Type B pancreatic cell (in vitro differentiated cells): ENCODE results near the gene SPTLC1. TPM values are rescaled to one million over a fixed set of nuclear protein-coding genes. Genes with fewer than 3 reads are reported as not detected.

Experiments used
- DNase-seq: peaks from one replicate; pipeline ENCODE4 v3.0.0; 2021; ENCODE audit warnings: mixed read lengths; ENCODE audit not compliant: unreplicated experiment; ENCODE audit errors: extremely low spot score
- H3K27ac Mint-ChIP-seq: 2 replicates; pipeline ENCODE4 v1.8.0; 2021; ENCODE audit warnings: mild to moderate bottlenecking, mixed read lengths
- H3K27me3 Mint-ChIP-seq: 2 replicates; pipeline ENCODE4 v1.8.0; 2021; ENCODE audit warnings: mixed read lengths
- H3K36me3 Mint-ChIP-seq: 2 replicates; pipeline ENCODE4 v1.8.0; 2021; ENCODE audit warnings: mixed read lengths
- H3K4me1 Mint-ChIP-seq: one replicate; pipeline ENCODE4 v1.8.0; 2021; ENCODE audit warnings: mixed read lengths; ENCODE audit not compliant: unreplicated experiment
- H3K4me3 Mint-ChIP-seq: 2 replicates; pipeline ENCODE4 v1.8.0; 2021; ENCODE audit warnings: mild to moderate bottlenecking, mixed read lengths
- H3K9me3 Mint-ChIP-seq: 2 replicates; pipeline ENCODE4 v1.8.0; 2021; ENCODE audit warnings: mixed read lengths
- total RNA-seq: library from RNA; stranded (reverse); gene quantifications from 2 replicates; pipeline ENCODE4 v1.2.1, GENCODE V29; 2021; ENCODE audit warnings: low replicate concordance
- TF ChIP-seq, protein P1 (sequence below): fragments of 200-600 bp; sonication (generic); conservative IDR thresholded peaks from 2 replicates; pipeline ENCODE4 v1.5.0; 2021; ENCODE audit warnings: antibody characterized with exemption, mild to moderate bottlenecking

The SPTLC1 gene
- total RNA-seq, 1 donor from 2014 or later, result 66.1 TPM

DNA sequence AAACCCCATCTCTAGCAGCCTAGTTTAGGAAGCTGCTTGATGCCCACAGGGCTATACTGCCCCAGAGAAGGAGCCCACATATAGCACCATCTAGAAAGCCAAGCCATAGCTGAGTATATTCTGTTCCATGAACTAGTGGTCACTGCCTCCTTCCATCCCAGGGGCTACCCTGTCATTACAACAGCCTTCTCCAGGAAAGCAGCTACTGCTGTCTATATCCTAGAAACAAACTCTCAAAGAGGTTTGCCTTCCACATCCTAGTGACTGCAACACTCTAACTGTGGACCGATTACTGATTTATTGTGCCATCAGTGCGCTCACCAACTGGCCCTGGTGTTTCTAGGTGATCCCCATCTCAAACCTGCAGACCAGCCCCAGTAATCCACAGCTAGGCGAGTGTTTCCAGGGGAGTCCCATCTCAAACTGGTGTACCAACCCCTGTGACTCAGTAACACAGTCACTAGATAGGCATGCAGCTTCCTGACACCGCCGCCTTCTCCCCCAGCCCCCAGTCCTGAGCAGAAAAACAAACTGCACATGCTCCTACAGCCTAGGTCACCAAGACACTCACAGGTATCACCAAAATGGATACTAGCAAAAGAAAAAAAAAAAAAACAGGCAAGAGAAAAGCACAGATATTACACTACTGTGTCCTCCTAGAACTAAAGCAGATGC lies 14.8 kb downstream of the SPTLC1 start:
- Mint-ChIP-seq H3K27ac (no peak overlapping the region), H3K36me3 (peaks cover 44% of the 10 kb centered on the region), H3K4me1 (no peaks in the 10 kb centered on the region), H3K9me3 (no peaks in the 10 kb centered on the region), H3K4me3 (no peak overlapping the region), H3K27me3 (no peaks in the 10 kb centered on the region)
- DNase-seq, result no peak
- TF ChIP-seq, protein P1, sequence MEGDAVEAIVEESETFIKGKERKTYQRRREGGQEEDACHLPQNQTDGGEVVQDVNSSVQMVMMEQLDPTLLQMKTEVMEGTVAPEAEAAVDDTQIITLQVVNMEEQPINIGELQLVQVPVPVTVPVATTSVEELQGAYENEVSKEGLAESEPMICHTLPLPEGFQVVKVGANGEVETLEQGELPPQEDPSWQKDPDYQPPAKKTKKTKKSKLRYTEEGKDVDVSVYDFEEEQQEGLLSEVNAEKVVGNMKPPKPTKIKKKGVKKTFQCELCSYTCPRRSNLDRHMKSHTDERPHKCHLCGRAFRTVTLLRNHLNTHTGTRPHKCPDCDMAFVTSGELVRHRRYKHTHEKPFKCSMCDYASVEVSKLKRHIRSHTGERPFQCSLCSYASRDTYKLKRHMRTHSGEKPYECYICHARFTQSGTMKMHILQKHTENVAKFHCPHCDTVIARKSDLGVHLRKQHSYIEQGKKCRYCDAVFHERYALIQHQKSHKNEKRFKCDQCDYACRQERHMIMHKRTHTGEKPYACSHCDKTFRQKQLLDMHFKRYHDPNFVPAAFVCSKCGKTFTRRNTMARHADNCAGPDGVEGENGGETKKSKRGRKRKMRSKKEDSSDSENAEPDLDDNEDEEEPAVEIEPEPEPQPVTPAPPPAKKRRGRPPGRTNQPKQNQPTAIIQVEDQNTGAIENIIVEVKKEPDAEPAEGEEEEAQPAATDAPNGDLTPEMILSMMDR, result no peak

DNA sequence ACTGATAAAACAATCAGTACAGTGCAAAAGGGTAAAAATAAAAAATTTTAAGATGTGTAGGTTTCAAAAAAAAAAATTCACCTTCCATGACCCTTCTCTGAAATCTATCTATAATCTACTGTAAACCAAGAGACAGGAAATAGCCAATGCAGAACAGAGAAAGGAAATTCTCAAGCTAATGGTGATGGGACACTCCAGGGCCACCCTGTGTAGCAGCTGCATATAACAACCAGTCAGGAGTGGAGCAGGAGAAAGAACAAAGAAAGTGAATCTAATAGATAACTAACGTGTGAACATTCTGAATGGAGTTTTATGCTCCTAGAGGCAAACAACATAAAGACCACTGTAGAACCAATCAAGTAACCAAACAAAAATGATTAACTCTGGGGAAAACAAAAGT lies 16.6 kb downstream of the SPTLC1 start:
- H3K36me3 Mint-ChIP-seq, result peaks cover 48% of the 10 kb centered on the region
- no peak for DNase-seq
- no peak overlapping the region for H3K4me3 Mint-ChIP-seq
- H3K4me1 Mint-ChIP-seq, result no peaks in the 10 kb centered on the region
- no peaks in the 10 kb centered on the region for H3K9me3 Mint-ChIP-seq
- no peak overlapping the region for H3K27ac Mint-ChIP-seq
- TF ChIP-seq, protein P1, result no peak
- no peaks in the 10 kb centered on the region for H3K27me3 Mint-ChIP-seq

DNA sequence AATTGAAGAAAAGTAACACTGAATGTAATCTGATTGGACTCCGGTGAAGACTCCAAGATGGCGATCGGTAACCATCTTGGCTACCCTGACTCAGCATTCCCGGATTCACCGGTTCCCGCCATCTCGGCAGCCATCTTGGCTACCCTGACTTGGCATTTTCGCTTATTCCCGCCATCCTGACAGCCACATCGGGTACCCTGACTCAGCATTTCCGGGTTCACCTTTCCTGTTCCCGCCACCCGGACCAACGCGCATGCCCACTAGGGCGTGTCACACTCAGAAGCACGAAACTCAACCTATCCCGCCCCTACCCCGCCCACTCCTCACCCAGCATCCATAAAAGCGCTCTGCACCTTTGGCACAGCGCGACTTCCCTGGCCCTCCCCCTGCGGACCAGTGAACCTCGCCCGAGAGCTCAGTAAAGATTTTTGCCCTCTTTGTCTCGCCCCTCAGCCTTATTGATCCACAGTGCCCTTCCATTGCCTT lies 17.2 kb downstream of the SPTLC1 start:
- H3K27ac Mint-ChIP-seq, result no peak overlapping the region
- TF ChIP-seq, protein P1, result no peak

DNA sequence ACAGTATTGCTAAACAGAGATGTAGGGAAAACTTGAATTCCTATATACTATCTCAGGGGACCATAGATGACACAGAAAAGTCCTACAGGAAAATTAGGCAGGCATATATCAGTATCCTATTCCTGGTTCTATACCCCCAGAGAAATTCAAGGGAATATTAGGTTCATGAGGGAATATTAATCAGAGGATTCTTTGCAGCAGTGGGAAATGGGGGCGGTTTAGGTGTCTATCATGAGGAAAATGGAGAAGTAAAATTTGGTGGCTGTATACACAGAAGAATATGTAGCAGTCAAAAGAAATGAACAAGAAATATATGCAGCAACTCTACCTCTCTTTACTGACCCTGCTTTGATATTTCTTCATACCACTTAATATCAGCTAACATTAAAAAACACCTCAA lies 20.0 kb downstream of the SPTLC1 start:
- TF ChIP-seq, protein P1, result no peak
- Mint-ChIP-seq H3K4me3 (no peak overlapping the region), H3K4me1 (no peaks in the 10 kb centered on the region), H3K9me3 (no peaks in the 10 kb centered on the region), H3K36me3 (peaks cover 26% of the 10 kb centered on the region), H3K27ac (no peak overlapping the region), H3K27me3 (no peaks in the 10 kb centered on the region)
- DNase-seq, result no peak

More for the DNA sequence above, 17.2 kb downstream of the SPTLC1 start:
- peaks cover 45% of the 10 kb centered on the region for H3K36me3 Mint-ChIP-seq
- H3K9me3 Mint-ChIP-seq, result no peaks in the 10 kb centered on the region
- no peak overlapping the region for H3K4me3 Mint-ChIP-seq
- no peaks in the 10 kb centered on the region for H3K27me3 Mint-ChIP-seq
- no peaks in the 10 kb centered on the region for H3K4me1 Mint-ChIP-seq
- no peak for DNase-seq

DNA sequence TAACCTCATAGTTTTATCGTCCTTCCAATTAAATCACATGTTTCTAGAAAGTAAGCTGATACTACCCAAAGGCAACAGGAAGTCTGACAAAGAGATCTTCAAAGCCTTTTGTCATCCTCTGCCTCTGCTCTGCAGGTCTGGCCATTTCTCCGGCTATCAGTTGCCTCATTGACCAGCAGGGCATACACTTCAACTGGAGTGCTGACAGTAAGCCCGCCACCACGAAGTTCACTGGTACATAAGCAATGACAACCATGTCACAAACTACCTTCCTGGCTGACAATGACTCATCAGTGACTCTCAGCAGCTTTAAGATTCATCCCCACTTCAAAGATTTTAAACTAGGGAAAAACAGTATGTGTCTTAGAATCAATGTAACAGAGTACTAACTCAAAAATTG lies 20.6 kb downstream of the SPTLC1 start:
- no peak for DNase-seq
- no peaks in the 10 kb centered on the region for H3K4me1 Mint-ChIP-seq
- no peaks in the 10 kb centered on the region for H3K9me3 Mint-ChIP-seq
- TF ChIP-seq, protein P1, result no peak
- H3K27me3 Mint-ChIP-seq, result no peaks in the 10 kb centered on the region
- no peak overlapping the region for H3K27ac Mint-ChIP-seq
- H3K36me3 Mint-ChIP-seq, result peaks cover 32% of the 10 kb centered on the region
- no peak overlapping the region for H3K4me3 Mint-ChIP-seq
